Measurements from ENCODE around the gene CPNE5.

Gene CPNE5

DNA sequence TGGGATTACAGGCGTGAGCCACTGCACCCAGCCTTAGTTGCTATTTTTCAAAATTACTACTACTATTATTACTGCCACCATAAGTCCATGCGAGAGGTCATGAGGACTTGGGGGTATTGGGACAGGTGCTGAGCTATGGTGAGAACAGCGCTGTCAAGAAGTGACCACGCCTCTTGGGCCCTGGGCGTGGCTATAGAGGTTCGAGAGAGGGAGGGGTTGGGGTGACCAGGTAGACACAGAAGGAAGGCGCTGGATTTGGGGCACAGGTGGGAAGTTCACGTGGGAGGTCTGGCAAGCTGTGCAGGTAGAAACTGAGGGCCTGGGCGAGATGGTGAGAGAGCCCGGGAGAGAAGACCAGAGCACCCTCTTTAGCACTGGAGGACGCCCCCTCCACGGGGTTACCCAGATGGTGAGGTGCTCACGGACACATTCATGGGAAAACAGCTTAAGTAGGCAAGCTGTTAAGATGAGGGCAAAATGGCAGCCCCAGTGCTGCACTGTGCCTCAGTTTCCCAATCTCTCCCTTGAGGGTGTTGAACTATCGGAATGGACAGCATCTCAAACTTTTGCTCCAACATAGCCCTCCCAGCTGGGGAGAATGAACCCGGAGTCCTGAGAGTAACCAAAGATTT, 80.6 kb downstream of the CPNE5 start:
- Histone ChIP-seq H3K4me1 (ENCODE audit: control insufficient read depth, insufficient read depth, low read length) (no peaks in the 10 kb centered on the region; the same call in 1 of the 2 replicates), H3K36me3 (ENCODE audit: control insufficient read depth, insufficient read depth, low read length) (no peaks in the 10 kb centered on the region), H3K9me3 (ENCODE audit: control insufficient read depth, insufficient read depth, low read depth, low read length) (no peaks in the 10 kb centered on the region), H3K9ac (ENCODE audit: low read length) (no peak overlapping the region), H3K27me3 (ENCODE audit: control insufficient read depth, insufficient read depth, low read length) (no peaks in the 10 kb centered on the region), H3K4me3 (ENCODE audit: low read depth, low read length) (no peak overlapping the region), H3K27ac (ENCODE audit: low read depth, low read length) (no peak overlapping the region)

DNA sequence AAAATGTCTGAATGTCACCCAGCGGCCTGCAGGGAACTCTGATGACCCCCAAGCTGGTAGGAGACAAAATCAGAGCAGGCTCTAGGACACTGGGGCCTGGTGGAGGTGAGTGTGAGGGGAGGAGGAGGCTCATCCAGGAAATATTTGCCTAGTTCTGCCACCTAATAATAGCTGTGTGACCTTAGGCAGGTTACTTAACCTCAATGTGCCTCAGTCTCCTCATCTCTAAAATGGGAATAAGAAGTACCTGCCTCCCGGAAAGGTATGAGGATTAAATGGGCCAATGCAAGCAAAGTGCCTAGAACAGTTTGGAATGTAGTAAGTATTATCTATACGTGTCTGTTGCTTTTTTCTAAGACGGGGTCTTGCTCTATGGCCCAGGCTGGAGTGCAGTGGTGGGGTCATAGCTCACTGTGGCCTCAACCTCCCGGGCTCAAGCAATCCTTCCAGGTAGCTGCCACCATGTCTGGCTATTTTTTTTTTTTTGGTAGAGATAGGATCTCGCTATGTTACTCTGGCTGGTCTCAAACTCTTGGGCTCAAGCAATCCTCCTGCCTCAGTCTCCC, 81.2 kb downstream of the CPNE5 start:
- Histone ChIP-seq H3K9me3 (ENCODE audit: control insufficient read depth, insufficient read depth, low read depth, low read length) (no peaks in the 10 kb centered on the region), H3K36me3 (ENCODE audit: control insufficient read depth, insufficient read depth, low read length) (no peaks in the 10 kb centered on the region), H3K9ac (ENCODE audit: low read length) (no peak overlapping the region), H3K27me3 (ENCODE audit: control insufficient read depth, insufficient read depth, low read length) (no peaks in the 10 kb centered on the region), H3K4me1 (ENCODE audit: control insufficient read depth, insufficient read depth, low read length) (no peaks in the 10 kb centered on the region; the same call in 1 of the 2 replicates), H3K4me3 (ENCODE audit: low read depth, low read length) (no peak overlapping the region), H3K27ac (ENCODE audit: low read depth, low read length) (no peak overlapping the region)

DNA sequence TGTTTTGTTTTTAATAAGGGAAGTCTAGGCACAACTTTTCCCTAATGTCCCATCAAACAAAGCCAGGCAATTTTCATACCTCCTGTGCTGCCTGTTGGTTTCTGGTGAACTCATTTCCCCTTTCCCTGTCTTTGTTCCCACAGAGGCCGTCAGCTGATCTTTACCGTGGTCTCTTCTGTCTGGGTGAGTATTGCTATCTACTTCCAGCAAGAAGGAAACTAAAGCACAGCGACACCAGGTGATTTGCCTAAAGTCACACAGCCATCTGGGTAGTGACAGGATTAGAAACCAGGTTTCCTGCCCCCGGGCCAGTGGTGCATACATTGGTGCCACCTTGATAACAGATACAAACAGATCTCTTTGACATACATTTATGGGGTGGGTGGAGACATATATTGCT, 82.0 kb downstream of the CPNE5 start:
- no peaks in the 10 kb centered on the region for H3K27me3 ChIP-seq (ENCODE audit: control insufficient read depth, insufficient read depth, low read length)
- no peak overlapping the region for H3K27ac ChIP-seq (ENCODE audit: low read depth, low read length)
- H3K4me3 ChIP-seq (ENCODE audit: low read depth, low read length) = no peak overlapping the region
- no peak overlapping the region for H3K9ac ChIP-seq (ENCODE audit: low read length)
- no peaks in the 10 kb centered on the region for H3K36me3 ChIP-seq (ENCODE audit: control insufficient read depth, insufficient read depth, low read length)
- H3K9me3 ChIP-seq (ENCODE audit: control insufficient read depth, insufficient read depth, low read depth, low read length) = no peaks in the 10 kb centered on the region
- no peaks in the 10 kb centered on the region; the same call in 1 of the 2 replicates for H3K4me1 ChIP-seq (ENCODE audit: control insufficient read depth, insufficient read depth, low read length)

DNA sequence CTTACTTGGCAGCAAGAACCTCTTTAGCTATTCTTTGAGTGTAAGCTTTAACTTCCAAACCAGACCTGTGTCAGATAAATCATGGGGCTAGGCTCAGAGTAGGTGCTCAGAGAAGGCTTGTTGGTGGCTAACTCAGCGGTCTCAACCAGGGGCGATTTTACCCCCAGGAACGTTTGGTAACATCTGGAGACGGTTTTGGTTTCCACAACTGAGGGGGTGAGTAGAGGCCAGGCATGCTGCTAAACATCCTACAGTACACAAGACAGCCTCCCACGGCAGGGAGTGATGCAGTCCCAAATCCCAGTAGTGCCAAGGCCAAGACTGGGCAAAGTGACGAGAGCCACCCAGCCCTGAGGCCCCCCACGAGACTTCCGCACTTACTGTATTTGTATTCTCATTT, 82.5 kb downstream of the CPNE5 start:
- no peaks in the 10 kb centered on the region for H3K36me3 ChIP-seq (ENCODE audit: control insufficient read depth, insufficient read depth, low read length)
- no peaks in the 10 kb centered on the region for H3K9me3 ChIP-seq (ENCODE audit: control insufficient read depth, insufficient read depth, low read depth, low read length)
- H3K9ac ChIP-seq (ENCODE audit: low read length) = no peak overlapping the region
- H3K4me3 ChIP-seq (ENCODE audit: low read depth, low read length) = no peak overlapping the region
- no peaks in the 10 kb centered on the region for H3K27me3 ChIP-seq (ENCODE audit: control insufficient read depth, insufficient read depth, low read length)
- no peaks in the 10 kb centered on the region; the same call in 1 of the 2 replicates for H3K4me1 ChIP-seq (ENCODE audit: control insufficient read depth, insufficient read depth, low read length)
- H3K27ac ChIP-seq (ENCODE audit: low read depth, low read length) = no peak overlapping the region

DNA sequence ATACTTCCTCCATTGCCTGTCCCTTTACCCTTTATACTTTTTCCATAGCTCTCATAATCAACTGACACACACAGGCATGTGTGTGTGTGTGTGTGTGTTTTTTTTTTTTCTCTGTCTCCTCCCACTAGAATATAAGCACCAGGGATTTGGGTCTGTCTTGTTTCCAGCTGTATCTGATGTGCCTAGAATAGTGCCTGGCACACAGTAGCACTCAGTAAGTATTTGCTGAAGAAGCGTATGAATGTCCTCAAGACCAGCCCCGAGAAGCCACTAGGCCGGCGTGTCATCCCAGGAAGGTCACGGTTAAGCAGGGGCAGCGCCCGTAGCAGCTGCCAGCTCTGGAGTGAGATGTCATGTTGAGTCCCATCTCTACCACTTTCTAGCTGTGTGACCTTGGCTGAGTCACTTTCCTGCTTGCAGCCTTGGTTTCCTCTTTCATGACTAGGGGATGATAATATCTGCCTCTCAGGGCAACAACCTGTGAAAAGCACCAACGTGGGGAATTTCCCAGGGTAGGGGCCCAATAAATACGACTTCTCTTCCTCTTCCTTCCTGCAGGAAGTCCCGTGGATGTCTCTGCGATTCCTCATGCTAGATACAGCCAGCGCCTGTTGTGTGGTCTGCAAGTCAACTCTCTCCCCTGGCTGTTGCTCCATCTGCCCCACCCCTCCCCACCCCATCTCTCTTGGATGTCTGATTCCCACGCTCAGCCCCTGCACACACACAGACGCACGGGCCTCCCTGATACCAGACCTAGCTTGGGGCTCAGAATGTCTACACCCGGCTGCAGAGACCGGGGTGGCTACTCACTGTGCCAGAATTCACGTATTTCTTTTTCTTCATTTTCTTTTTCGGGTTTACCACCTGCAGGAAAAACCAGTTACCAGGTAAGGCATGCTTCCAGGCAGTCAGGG, 83.6 kb downstream of the CPNE5 start:
- H3K9ac ChIP-seq (ENCODE audit: low read length) = no peak overlapping the region

DNA sequence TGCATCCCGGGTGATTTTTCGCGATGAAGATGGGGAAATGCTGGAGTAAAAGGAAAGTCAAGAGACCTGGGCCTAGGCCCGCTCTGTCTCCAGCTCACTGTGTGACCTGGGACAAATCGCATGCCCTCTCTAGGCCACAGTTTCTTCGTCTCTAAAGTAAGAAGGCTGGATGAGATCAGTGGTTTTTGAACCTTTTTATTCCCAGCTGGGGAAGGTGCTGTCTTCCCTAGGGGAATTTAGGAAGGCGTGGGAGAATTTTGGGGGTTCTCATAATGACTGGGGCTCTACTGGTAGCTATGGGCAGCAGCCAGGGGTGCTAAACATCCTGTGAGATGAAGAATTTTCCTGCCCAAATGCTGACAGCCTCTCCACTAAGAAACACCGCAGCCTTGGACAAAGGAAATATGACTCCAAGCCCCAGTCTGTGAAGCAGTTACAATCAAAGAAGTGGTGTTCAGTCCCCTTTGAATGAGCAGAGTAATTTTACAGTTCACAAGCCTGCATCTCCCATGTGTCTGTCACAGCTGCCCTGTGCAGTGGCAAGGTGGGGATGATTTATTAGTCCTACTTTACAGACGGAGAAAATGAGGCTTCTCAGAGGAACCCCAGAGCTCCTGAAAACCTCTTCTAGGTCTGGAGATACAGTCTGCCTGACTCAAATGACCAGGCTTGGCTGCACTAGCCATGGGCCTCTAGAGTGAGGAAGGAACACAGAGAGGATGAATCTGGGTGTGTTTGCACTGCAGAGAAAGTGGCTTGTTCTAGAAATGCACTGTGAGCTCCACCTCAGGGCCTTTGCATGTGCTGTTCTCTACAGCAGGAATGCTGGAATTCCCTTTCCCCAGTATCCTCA, 84.4 kb downstream of the CPNE5 start:
- no peak overlapping the region for H3K27ac ChIP-seq (ENCODE audit: low read depth, low read length)
- H3K27me3 ChIP-seq (ENCODE audit: control insufficient read depth, insufficient read depth, low read length) = no peaks in the 10 kb centered on the region
- H3K9ac ChIP-seq (ENCODE audit: low read length) = no peak overlapping the region
- H3K4me3 ChIP-seq (ENCODE audit: low read depth, low read length) = no peak overlapping the region
- no peaks in the 10 kb centered on the region for H3K36me3 ChIP-seq (ENCODE audit: control insufficient read depth, insufficient read depth, low read length)
- no peaks in the 10 kb centered on the region; the same call in 1 of the 2 replicates for H3K4me1 ChIP-seq (ENCODE audit: control insufficient read depth, insufficient read depth, low read length)
- peaks cover 5% of the 10 kb centered on the region; the same call in 1 of the 2 replicates for H3K9me3 ChIP-seq (ENCODE audit: control insufficient read depth, insufficient read depth, low read depth, low read length)

More for the DNA sequence above, 83.6 kb downstream of the CPNE5 start:
- Histone ChIP-seq H3K27ac (ENCODE audit: low read depth, low read length) (no peak overlapping the region), H3K27me3 (ENCODE audit: control insufficient read depth, insufficient read depth, low read length) (no peaks in the 10 kb centered on the region), H3K9me3 (ENCODE audit: control insufficient read depth, insufficient read depth, low read depth, low read length) (no peaks in the 10 kb centered on the region), H3K36me3 (ENCODE audit: control insufficient read depth, insufficient read depth, low read length) (no peaks in the 10 kb centered on the region), H3K4me3 (ENCODE audit: low read depth, low read length) (no peak overlapping the region), H3K4me1 (ENCODE audit: control insufficient read depth, insufficient read depth, low read length) (no peaks in the 10 kb centered on the region; the same call in 1 of the 2 replicates)

DNA sequence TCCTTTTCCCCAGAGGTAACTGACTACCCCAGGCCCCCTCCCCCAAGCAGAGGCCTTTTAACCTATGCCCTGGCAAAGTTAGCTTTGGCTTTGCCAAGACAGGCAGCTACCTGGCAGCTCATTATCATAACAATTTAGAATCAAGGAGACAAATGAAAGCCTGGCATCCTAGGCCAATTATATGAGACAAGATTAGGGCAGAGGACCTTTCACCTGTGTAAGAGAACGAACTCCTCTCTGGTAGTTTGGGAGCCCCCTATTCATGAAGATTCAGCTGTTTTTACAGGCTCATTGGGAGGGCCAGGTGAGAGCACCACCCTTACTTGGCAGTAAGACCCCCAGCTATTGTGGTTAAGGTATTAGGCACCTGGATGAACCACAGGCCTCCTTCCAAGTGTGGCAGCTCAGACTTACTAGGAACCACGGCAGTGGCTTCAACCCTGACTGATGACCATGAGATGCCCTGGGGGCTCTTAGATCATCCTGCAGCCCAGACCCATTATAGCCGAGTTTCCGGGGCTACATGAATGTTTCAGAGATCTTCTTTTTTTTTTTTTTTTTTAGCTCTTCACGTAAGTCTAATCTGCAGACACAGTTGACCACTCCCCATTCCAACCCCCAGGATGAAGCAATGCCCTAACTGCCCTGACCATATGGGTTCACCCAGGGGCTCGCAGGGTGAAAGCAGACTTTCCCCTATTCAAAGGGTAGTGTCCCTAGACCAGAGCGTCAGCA, 85.4 kb downstream of the CPNE5 start:
- H3K4me1 ChIP-seq (ENCODE audit: control insufficient read depth, insufficient read depth, low read length) = no peaks in the 10 kb centered on the region; the same call in 1 of the 2 replicates
- H3K36me3 ChIP-seq (ENCODE audit: control insufficient read depth, insufficient read depth, low read length) = no peaks in the 10 kb centered on the region
- H3K4me3 ChIP-seq (ENCODE audit: low read depth, low read length) = no peak overlapping the region
- H3K27ac ChIP-seq (ENCODE audit: low read depth, low read length) = no peak overlapping the region
- no peak overlapping the region for H3K9ac ChIP-seq (ENCODE audit: low read length)
- peaks cover 6% of the 10 kb centered on the region; the same call in 1 of the 2 replicates for H3K9me3 ChIP-seq (ENCODE audit: control insufficient read depth, insufficient read depth, low read depth, low read length)
- H3K27me3 ChIP-seq (ENCODE audit: control insufficient read depth, insufficient read depth, low read length) = no peaks in the 10 kb centered on the region

DNA sequence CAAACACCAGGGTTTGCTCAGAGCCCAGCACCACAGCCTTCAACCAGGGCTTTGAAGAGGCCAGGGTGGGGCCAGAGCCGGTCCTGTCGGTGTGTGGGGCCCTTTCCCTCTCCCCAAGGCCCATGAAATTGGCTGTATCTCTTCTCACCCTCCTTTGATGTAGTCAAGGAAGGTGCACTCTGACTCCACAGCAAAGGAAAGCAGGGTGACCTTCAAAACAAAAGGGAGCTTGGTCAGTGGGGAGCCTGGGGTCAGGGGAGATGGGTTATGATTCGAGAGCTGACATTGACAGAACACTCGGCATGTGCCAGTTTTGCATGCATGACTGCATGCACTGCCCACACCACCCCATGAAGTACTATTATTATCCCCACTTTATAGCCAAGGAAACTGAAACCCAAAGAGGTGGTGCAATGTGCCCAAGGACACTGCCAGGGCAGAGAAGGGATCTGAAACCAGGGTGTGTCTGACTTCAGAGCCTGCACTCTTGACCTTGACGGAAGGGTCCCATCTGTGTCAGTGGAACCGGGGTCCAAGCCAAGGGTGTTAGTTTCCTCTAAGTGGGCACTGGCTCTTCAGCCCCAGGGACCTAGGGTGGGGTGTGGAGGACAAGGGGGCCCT, 86.2 kb downstream of the CPNE5 start:
- Histone ChIP-seq H3K4me3 (ENCODE audit: low read depth, low read length) (no peak overlapping the region), H3K9me3 (ENCODE audit: control insufficient read depth, insufficient read depth, low read depth, low read length) (peaks cover 11% of the 10 kb centered on the region; the same call in 1 of the 2 replicates), H3K36me3 (ENCODE audit: control insufficient read depth, insufficient read depth, low read length) (no peaks in the 10 kb centered on the region), H3K9ac (ENCODE audit: low read length) (no peak overlapping the region), H3K4me1 (ENCODE audit: control insufficient read depth, insufficient read depth, low read length) (no peaks in the 10 kb centered on the region; the same call in 1 of the 2 replicates), H3K27me3 (ENCODE audit: control insufficient read depth, insufficient read depth, low read length) (no peaks in the 10 kb centered on the region), H3K27ac (ENCODE audit: low read depth, low read length) (no peak overlapping the region)

DNA sequence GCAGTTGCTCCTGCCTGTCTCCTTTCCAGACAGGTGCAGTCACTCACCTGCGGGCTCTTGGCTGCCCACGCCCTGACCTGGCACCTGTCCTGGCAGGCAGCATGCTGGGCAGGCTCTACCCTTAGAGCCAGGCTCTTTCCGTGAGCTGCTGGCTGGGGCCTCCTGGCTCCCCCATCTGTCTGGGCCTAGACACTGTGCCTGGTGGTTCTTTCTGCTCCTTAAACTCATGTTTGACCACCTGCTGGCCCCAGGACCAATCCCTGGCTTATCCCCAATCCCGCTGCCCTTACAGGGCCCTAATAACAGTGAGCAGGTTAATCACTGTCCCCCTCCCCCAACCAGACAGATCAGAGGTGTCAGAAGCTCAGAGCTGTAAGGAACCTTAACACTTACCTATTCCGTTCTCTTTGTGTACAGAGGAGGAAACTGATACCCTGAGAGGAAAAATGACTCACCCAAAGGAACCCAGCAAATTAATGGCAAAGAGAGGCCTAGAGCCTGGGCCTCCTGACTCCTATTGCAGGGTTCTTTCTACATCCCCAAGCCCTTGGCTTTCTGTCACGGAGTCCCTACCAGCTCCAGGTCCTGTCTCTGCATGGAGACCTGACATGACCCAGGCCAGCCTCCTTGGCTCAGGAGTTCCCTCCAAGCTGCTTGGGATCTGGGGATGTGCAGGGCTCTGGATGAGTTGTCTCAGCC, 86.9 kb downstream of the CPNE5 start:
- H3K4me1 ChIP-seq (ENCODE audit: control insufficient read depth, insufficient read depth, low read length) = no peaks in the 10 kb centered on the region; the same call in 1 of the 2 replicates
- peaks cover 11% of the 10 kb centered on the region; the same call in 1 of the 2 replicates for H3K9me3 ChIP-seq (ENCODE audit: control insufficient read depth, insufficient read depth, low read depth, low read length)
- no peak overlapping the region for H3K9ac ChIP-seq (ENCODE audit: low read length)
- no peaks in the 10 kb centered on the region for H3K27me3 ChIP-seq (ENCODE audit: control insufficient read depth, insufficient read depth, low read length)
- no peaks in the 10 kb centered on the region for H3K36me3 ChIP-seq (ENCODE audit: control insufficient read depth, insufficient read depth, low read length)
- no peak overlapping the region for H3K27ac ChIP-seq (ENCODE audit: low read depth, low read length)
- no peak overlapping the region for H3K4me3 ChIP-seq (ENCODE audit: low read depth, low read length)
